GM19397 (cell line): ENCODE results near the gene CNN2.
A peak's percentile ranks its signal among the peaks of the same experiment; 100 is the strongest.
"Not testable (repeated sequence)": the region's sequence is repeated elsewhere in the genome, so short reads cannot be mapped to it uniquely, and the experiment has no call there.

Experiments
- ATAC-seq: cut with Tn5 transposase; IDR thresholded peaks from one replicate; pipeline ENCODE4 v1.9.1; 2021; ENCODE audit warnings: mild to moderate bottlenecking, moderate library complexity; ENCODE audit not compliant: unreplicated experiment

CNN2 gene

DNA sequence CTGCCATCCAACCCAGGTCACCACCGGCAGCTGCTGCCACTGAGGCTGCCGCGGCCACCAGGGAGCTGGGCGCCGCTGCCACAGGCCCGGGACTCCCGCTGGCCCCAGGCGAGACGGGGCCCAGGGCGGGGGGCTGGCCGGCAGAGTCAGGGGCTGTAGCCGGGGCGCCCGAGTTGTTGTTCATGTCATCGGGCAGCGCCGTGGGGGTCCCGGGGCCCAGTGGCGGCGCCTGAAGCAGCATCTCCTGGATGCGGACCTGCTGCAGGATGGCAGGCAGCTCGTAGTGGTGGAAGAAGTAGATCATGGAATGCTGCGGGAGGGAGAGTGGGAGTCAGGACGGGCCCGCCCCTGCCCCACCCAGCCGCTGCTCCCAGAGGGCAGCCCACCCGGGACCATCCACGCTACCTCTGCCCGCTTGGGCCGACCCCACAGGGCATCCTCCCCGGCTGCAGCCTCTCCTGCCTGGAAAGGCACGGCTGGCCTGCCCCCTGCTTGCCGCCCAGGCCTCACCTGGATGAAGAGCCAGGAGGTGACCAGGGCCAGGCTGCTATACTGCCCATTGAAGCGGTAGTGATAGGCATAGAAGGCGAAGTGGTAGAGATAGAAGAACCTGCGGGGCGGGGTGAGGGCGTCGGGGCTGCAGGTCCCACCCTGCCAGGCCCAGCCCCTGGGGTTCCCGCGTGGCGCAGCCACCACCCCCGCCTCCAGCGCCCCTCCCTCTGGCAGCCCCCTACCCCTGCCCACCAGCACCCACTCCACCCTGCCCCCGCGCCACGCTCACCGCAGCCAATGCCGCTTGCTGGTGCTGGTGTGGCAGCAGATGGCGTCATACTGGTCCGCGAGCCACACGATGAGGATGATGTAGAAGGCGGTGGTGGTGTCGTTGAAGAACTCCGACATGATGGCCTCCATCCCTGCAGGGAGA lies 15.6 kb upstream of the CNN2 start:
- ATAC-seq, result no peak

DNA sequence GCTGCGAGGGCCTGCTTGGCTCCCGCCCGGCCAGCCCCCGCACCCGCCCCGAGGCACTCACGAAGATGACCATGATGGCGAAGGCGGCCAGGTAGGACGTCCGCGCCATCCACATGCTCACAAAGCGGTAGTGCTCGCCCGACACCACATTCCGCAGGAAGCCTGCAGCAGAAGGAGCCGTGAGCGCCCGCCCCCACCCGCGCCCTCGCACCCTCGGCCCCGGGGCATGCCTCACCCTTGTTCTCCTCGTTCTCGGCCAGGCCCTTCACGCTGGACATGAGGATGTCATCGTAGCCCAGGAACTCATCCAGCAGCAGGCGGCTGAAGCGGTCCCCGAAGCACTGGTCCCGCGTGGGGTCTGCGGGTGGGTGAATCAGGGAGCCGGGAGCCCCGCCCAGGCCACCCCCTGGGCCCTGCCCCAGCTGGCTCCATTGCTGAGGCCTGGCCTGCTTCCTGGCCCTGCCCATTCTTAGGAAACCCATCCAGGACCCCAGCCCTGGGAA lies 14.5 kb upstream of the CNN2 start:
- no peak for ATAC-seq

DNA sequence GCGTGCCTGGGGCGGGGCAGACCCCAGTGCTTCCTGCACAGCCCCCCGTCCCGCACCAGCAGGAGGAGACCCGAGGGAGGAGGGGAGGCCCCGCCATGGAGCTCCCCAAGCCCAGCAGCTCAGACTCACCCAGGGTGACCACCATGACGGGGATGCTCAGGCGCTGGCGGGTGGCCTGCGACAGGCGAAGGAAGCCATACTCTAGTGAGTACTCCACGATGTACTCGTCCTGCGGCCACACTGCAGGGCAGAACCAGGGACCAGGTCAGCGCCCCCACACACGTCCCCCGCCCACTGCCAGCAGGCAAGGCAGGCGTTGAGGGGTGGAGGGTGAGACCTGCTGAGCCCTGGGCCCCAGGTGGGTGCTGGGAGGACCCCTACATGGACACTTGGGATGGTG lies 14.1 kb upstream of the CNN2 start:
- ATAC-seq, result no peak

DNA sequence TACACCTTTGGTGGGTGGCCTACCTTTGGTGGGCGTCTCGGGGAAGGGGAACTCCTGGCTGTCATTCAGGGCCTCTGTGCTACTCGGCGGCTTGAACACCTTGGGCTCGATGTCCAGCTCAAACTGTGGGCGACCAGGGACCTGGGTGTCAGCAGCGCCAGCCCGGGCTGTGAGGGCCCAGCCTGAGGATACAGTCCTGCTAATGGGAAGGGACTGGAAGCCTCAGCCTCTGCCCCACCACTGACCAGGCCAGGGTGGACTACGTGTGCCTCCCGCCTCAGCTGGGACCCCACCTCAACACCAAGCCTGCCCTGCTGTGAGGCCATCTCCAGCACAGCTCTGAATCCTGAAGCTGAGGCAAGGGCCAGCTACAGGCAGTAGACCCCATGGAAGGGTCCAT lies 13.2 kb upstream of the CNN2 start:
- ATAC-seq, result no peak

DNA sequence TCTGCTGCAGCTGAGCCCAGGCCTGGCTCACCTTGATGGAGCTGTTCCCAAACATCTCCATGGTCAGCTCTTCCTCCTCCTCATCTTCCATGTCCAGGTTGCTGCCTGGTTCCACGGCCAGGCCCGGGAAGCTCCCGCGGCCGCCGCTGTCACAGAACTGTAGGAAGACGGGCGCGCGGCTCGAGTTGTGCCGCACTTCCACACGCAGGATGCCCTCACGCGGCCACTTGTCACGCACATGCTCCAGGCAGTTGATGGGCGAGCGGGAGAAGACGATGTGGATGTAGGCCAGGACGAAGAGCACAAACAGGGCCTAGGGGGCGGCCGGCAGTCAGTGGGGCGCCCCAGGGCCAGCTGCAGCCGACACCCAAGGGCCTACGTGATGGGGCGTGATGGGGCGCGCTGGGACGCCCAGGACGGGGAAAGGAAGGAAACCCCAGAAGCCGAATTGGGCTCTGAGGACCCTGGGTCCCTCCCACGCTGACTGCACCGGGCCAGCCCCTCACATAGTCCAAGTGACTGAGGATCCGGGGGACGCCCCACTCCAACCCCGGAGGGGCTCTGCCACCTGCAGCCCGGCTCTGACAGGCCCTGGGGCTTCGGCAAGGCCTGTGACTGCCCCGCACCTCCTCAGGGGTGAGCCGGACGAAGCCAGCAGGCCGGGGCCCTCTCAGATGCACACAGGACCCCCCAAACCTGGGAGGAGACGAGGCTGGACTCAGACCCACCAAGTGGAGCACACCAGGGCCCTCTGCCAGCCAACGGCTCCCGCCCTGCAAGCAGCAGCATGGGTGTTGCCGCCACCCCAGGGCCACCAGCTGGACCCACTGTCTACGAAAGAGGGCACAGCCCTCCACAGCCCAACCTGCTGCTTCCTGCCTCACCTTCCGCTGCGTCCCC lies 12.0 kb upstream of the CNN2 start:
- ATAC-seq, result no peak

DNA sequence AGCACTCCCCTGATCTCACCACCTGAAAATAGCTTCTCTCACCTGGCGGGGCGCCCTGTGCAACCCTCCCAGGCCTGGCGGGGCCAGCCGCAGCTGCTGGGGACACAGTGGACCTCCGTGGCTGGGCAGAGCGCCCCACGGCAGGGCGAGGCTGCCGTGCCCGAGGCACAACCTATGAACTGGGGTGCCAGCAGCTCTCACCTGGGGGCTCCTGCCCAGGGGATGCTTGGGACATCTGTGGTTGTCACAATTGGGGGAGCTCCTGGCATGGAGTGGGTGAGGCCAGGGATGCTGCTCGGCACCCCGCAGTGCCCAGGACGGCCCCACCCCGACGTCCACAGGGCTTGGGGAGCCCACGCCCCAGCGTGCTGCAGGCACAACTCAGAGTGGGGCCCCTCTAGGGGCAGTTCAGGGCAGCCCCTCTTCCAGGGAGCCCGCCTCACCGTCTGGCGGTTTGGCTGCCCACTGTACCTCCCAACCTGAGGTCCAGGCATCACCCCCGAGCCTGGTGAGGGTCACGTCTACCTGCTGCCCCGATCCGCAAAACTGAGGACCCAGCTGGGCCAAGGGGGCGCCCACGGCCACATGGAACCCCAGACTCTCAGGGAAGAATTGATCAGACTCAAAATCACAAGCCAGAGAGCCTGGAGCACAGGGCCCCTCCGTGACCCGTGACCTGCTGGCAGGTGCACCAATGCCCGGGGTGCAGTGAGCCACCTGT lies 11.2 kb upstream of the CNN2 start:
- no peak for ATAC-seq

DNA sequence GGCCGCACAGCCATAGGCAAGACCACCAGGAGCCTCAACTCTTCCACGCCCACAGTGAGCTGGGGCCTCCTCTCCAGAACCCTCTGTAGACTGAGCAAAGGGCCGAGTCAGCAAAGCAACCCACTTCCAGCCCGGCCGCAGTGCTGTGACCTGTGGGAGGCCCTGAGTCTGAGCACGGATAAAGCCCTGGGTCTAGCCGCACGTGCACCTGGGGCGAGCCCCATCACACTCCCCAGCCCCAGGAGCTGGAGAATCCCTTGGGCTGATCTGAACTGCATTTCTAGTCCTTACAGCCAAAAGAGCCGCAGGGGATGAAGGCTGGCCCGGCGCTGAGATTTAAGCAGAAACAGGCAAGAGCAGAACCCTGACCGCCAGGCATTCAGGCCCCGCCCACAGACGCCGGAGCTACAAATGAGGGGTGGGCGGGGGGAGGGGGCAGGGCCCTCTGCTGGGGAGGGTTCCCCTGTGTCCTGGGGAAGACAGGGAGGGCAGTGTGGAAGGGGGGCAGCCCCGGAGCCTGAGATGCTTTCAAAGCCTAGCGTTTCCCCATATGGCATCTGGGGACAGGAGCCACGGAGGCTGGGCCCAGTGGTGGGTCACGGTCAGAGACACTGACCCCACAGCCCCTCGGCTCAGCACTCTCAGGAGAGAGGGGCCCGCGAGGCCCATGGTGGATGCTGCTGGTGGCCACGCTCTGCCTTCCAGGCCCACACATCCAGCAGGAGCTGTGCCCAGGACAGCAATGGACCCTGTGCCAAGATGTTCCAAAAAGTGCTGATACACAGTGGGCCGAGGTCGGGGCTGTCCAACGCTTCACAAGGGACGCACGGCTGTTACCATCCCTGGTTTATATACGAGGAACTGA lies 10.4 kb upstream of the CNN2 start:
- ATAC-seq, result no peak

DNA sequence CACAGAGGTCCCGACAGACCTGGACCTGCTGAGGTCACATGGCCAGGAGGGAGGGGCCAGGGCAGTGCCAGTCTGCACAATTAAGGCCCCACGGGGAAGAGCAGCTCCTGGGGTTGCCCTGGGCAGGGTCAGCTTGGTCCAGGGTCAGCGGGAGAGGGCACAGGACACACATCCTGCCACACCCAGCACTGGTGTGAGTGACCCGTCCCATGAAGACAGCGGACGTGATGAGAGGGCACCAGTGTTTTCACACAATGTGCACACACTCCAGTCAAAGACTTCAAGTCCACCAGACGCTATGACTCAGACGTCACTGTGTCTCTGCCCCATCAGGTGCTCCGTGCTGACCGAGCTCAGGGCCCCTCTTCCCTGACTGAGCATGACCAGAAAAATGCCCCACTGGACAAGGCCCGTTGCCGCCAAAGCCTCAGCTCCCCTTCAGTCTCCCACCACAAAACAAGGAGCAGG lies 9.7 kb upstream of the CNN2 start:
- no peak for ATAC-seq

DNA sequence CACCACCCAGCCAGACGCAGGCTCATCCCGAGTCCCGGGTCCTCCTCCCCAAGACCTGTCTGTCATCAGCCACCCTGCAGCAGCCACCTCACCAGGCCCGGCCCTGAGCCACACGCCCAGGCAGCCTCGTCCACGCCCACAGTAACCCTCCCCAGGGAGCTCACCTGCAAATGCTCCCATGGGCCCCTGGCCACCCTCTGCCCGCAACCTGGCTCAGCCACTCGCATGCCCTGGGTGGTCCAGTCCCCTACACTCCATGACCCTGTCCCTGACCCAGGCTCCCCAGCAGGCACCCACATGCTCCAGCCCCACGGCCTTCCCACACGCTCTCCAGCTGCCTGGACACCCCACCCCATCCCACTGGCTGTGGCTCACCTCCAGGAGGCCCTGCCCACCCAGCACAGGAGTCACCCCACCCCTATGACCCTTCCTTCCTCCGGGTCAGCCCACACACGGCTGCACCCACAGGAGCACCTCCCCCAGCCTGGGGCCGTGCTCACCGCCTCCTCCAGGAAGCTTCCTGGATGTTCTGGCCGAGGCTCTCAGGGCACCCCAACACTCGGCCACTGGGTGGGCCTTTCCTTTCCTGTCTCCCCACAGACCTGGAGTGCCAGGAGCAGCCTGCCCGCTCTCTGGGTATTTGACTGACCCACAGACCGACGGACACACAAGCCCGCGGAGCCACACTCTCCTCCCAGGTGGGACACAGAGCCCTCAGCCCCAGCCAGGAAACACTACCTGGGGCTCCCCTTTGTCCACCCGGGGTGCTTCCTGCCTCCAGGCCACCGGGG lies 9.1 kb upstream of the CNN2 start:
- no peak for ATAC-seq

DNA sequence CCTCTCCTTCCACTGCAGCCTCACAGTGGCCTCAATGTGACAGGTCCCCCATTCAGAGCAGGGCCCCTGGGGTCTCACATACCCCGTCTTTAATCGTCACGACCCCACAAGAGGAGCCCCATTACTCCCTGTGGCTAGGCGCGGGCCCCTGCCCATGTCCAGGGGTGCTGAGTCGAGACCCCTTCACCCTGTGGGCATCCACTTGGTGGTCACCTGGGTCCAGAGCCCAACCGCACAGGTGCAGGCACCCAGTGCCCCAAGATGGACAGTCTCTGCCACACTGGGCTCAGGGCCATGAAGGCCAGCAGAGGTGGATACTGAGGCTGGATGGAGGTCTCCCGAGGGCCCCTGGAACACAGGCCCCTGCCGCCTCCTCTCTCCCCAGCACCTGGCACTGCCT lies 8.5 kb upstream of the CNN2 start:
- ATAC-seq, result no peak

DNA sequence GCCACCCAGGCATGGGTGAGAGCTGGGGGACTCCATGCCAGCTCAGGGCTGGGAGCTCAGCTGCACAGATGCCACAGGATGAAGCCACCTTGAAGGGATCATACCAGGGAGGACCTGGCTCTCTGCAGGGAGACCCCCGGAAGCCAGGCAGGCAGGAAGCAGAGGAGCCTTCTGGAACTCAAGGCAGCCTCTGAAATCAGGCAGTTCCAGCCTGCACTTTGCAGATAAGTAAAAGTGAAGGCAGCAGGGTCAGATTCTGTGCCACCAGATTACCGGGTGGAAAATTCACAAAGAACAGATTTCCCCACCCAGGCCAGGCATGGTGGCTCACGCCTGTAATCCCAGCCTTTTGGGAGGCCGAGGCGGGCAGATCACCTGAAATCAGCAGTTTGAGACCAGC lies 8.0 kb upstream of the CNN2 start:
- ATAC-seq, result no peak

DNA sequence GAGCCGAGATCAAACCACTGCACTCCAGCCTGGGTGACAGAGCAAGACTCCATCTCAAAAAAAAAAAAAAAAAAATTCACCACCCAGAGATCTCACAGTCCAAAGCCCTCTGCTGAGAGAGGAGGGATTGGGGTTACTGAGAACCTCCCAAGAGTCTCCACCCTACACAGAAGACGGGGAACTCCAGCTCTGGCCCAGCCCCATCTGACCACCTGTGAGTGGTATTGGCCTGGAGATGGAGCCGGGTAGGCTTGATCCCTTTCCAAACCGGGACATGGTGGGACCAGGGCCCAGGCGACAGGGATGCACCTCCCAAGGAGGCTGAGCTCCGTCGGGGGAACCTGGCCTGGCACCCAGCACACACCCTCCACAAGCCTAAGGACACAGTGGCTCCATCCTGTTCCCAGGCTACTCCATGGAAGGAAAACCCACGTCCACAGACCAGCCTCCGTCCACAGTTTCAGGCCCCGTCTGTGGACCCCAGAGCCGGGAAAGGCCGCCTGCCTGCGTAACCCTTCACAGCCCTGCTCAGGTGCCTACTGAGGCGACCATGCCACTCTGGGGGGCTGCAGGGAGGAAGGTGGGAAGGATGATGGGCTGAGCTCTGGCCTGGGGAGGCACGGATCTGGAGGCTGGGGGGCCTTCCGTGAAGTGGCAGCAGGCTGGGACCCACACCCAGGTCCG lies 7.3 kb upstream of the CNN2 start:
- ATAC-seq, result no peak

DNA sequence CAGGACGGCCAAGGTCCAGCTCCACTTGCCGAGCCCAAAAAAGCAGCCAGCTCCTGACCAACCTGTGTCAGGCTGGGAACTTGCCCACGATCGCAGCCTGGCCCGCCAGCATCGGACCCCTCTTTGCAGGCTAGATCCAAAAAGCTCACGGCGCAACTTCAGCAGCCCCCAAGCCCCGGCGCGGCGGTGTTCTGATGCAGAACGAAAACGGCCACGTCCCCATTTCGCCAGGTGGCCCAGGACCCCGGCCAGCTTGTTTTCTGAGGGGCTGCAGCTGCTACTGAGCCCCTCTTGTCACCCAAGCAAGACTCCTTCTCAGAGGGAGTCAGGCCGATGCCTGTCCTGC lies 6.8 kb upstream of the CNN2 start:
- ATAC-seq, result no peak

DNA sequence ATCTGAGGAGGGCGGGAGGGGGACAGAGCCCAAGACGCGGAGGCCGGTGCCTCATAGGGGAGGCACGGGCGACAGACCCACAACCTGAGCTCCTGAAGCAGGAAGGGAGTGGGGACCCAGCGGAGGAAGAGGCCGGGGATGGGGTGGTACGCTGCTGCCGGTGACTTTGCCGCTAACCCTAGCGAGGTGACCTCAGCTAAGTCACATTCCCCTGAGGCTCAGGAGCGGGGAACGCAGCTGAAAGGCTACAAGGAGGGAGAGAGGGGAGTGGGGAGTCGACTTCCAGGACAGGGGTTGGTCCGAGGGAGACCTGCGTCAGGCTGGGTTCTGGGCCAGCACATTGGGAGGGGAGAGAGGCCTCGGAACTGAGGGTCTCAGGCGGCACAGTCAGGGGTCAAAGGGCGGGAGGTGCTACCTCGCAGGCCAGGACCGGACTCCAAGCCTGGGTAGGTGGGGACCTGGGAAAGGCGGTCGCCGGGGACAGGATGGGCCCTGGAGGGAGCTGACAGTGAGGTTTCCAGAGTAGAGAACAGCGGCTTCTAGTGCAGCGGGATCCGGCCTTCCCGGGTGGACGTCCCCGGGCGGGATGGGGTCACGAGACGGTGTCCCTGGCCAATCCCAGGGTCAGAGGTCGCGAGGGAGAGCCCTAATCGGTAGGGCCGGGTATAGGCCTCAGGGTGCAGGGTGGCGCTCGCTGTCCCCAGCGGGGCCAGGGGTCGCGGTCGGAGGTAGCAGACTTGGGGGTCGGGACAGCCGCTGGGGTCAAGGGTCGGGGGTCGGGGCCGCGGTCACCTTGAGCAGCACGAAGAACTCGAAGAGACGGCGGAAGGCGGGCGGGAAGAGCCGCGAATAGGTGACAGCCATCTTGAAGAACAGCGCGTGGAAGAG lies 6.2 kb upstream of the CNN2 start:
- ATAC-seq, result no peak

DNA sequence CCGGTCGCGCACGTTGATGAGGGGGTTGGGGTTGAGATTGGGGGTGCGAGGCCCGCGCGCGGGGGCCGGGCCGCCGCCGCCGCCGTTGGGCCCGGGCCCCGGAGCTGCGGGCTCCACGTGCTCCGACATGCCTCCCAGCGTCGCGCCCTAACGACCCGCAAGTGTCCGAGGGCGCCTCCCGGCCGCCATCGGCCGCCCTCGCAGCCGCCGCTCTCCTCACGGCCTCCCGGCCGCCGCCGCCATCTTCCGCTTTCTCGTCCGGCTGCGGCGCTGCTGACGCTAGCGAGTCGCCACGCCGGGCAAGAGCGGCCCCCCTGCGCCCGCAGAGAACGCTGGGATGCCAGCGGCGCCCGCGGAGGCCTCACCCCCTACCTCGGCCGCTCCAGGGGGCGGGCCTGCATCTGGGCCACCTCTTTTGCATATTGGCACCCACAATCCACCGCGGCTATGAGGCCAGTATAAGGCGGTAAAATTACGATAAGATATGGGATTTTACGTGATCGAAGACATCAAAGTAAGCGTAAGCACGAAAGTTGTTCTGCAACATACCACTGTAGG lies 5.5 kb upstream of the CNN2 start, which contains the start of gene TMEM259:
Gene TMEM259, minus strand, starts transcription at position 256 of the 558 bp plus-strand sequence. Its CDS starts 127 bp downstream, at position 129.
- ATAC-seq, result peak; percentile 92

DNA sequence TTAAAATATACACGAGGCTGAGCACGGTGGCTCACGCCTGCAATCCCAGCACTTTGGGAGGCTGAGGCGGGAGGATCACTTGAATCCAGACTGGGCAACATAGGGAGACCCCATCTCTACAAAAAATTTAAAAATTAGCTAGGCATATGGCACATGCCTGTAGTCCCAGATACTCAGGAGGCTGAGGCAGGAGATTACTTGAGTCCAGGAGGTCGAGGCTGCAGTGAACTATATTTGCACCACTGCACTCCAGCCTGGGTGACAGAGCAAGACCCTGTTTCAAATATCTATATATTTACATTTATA lies 2.6 kb upstream of the CNN2 start:
- ATAC-seq, result not testable (repeated sequence)

DNA sequence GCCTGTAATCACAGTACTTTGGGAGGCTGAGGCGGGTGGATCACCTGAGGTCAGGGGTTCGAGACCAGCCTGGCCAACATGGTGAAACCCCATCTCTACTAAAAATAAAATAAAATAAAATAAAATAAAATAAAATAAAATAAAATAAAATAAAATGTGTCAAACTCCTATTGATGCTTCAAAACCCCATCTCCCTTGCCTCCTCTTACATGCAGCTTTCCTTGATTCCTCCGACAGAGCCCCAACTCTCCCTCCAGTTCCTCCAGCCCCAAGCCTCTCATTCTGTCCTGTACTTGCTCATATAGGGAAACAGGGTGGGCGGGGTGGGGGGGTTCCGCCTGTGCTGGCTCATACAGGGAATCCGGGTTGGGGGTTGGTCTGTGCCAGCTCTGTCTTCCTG lies 1.3 kb upstream of the CNN2 start:
- not testable (repeated sequence) for ATAC-seq
